Right renal cortex interstitium (tissue), 3 donors: ENCODE measurements around the gene PCGF2. TPM values are rescaled to one million over a fixed set of nuclear protein-coding genes. Genes with fewer than 3 reads are reported as not detected.

Experiments
- DNase-seq, 3 donors: peaks; one replicate each; pipeline ENCODE4 v3.0.0-alpha.2; 2013; ENCODE audit warnings: low read depth in 3 of 3, low spot score in 2 of 3
- polyA plus RNA-seq, 3 donors: library from polyadenylated mRNA; unstranded; fragments of 120-200 nt; gene quantifications; one replicate each; pipeline ENCODE4 v1.2.1, GENCODE V29; 2013; ENCODE audit not compliant: insufficient read length in 3 of 3

The PCGF2 gene
- polyA plus RNA-seq, 3 donors: 56.6 to 70.4 (median 59.4) TPM

- DNase-seq: no peak
Measured at GRCh38 chr17:38719943-38720641, 28.0 kb downstream of the PCGF2 start.

GRCh38 chr17:38719289-38719942, 28.7 kb downstream of the PCGF2 start:
- DNase-seq: no peak

- DNase-seq: no peak
Measured at GRCh38 chr17:38717139-38717745, 30.9 kb downstream of the PCGF2 start.

GRCh38 chr17:38716368-38717005, 31.6 kb downstream of the PCGF2 start:
- DNase-seq: no peak

GRCh38 chr17:38715216-38715943, 32.8 kb downstream of the PCGF2 start:
- DNase-seq: no peak

GRCh38 chr17:38713456-38714075, 34.6 kb downstream of the PCGF2 start:
- no peak for DNase-seq

GRCh38 chr17:38712593-38712992, 35.5 kb downstream of the PCGF2 start:
- no peak for DNase-seq

GRCh38 chr17:38711792-38712571, 36.2 kb downstream of the PCGF2 start:
- no peak for DNase-seq

GRCh38 chr17:38710985-38711384, 37.2 kb downstream of the PCGF2 start:
- no peak for DNase-seq

GRCh38 chr17:38710604-38710962, 37.6 kb downstream of the PCGF2 start:
- no peak for DNase-seq

GRCh38 chr17:38709864-38710603, 38.1 kb downstream of the PCGF2 start:
- no peak for DNase-seq

- no peak for DNase-seq
Measured at GRCh38 chr17:38709104-38709820, 38.9 kb downstream of the PCGF2 start.

GRCh38 chr17:38707678-38708351, 40.3 kb downstream of the PCGF2 start:
- no peak for DNase-seq

- DNase-seq: no peak
Measured at GRCh38 chr17:38706505-38707216, 41.5 kb downstream of the PCGF2 start.

GRCh38 chr17:38705803-38706504, 42.2 kb downstream of the PCGF2 start:
- no peak for DNase-seq

GRCh38 chr17:38705523-38705802, 42.7 kb downstream of the PCGF2 start:
- DNase-seq: no peak
